CD4-positive, alpha-beta T cell treated with Interleukin-1 beta for 1 hour (primary cell): ENCODE results near the gene SIRPB2.

Source experiments
- DNase-seq, 2 donors: peaks; one replicate each; pipeline ENCODE4 v3.0.0-alpha.2; 2020 to 2022

Gene SIRPB2

GRCh38 chr20:1491281-1491840 lies at the start of gene SIRPB2:
Gene SIRPB2, minus strand, starts transcription at chr20:1491420. Its CDS starts 61 bp downstream, at chr20:1491359.
- DNase-seq, result peak; percentile 7 to 41

GRCh38 chr20:1539816-1540419 lies 48.7 kb upstream of the SIRPB2 start:
- DNase-seq, result no peak

GRCh38 chr20:1538655-1539054 lies 47.4 kb upstream of the SIRPB2 start:
- no peak for DNase-seq

- peak in 1 of 2 donors; percentile 65 for DNase-seq
Measured at GRCh38 chr20:1537731-1538058, 46.5 kb upstream of the SIRPB2 start.

- no peak for DNase-seq
Measured at GRCh38 chr20:1536893-1537730, 45.9 kb upstream of the SIRPB2 start.

GRCh38 chr20:1535420-1536175 lies 44.4 kb upstream of the SIRPB2 start:
- peak in 1 of 2 donors; percentile 42 for DNase-seq

- DNase-seq, result no peak
Measured at GRCh38 chr20:1534526-1534925, 43.3 kb upstream of the SIRPB2 start.

- peak in 1 of 2 donors; percentile 24 for DNase-seq
Measured at GRCh38 chr20:1533059-1533458, 41.8 kb upstream of the SIRPB2 start.

- DNase-seq, result no peak
Measured at GRCh38 chr20:1528811-1529210, 37.6 kb upstream of the SIRPB2 start.

GRCh38 chr20:1527923-1528322 lies 36.7 kb upstream of the SIRPB2 start:
- no peak for DNase-seq

- no peak for DNase-seq
Measured at GRCh38 chr20:1526896-1527295, 35.7 kb upstream of the SIRPB2 start.

- DNase-seq, result no peak
Measured at GRCh38 chr20:1526310-1526709, 35.1 kb upstream of the SIRPB2 start.

- no peak for DNase-seq
Measured at GRCh38 chr20:1524004-1524403, 32.8 kb upstream of the SIRPB2 start.

- DNase-seq, result no peak
Measured at GRCh38 chr20:1517010-1517409, 25.8 kb upstream of the SIRPB2 start.

GRCh38 chr20:1513801-1514200 lies 22.6 kb upstream of the SIRPB2 start:
- no peak for DNase-seq

- peak; percentile 30 to 40 for DNase-seq
Measured at GRCh38 chr20:1509237-1509636, 18.0 kb upstream of the SIRPB2 start.

- DNase-seq, result no peak
Measured at GRCh38 chr20:1508574-1508973, 17.4 kb upstream of the SIRPB2 start.

- no peak for DNase-seq
Measured at GRCh38 chr20:1507276-1507675, 16.1 kb upstream of the SIRPB2 start.

- DNase-seq, result no peak
Measured at GRCh38 chr20:1505871-1506270, 14.7 kb upstream of the SIRPB2 start.

GRCh38 chr20:1505361-1505760 lies 14.1 kb upstream of the SIRPB2 start:
- DNase-seq, result no peak

- DNase-seq, result peak; percentile 84 to 85
Measured at GRCh38 chr20:1503564-1504227, 12.5 kb upstream of the SIRPB2 start.

GRCh38 chr20:1500496-1500895 lies 9.3 kb upstream of the SIRPB2 start:
- no peak for DNase-seq
